Activated CD4-positive, alpha-beta T cell treated with anti-CD3 and anti-CD28 coated beads for 1 hour (primary cell): Measurements from ENCODE around the gene C16orf95.
"Not testable (repeated sequence)": the region's sequence is repeated elsewhere in the genome, so short reads cannot be mapped to it uniquely, and the experiment has no call there.

ENCODE experiments used
- DNase-seq: peaks from one replicate; pipeline ENCODE4 v3.0.0-alpha.2; 2020

Gene C16orf95

GRCh38 chr16:87279094-87279658, 38.0 kb downstream of the C16orf95 start:
- no peak for DNase-seq

DNA sequence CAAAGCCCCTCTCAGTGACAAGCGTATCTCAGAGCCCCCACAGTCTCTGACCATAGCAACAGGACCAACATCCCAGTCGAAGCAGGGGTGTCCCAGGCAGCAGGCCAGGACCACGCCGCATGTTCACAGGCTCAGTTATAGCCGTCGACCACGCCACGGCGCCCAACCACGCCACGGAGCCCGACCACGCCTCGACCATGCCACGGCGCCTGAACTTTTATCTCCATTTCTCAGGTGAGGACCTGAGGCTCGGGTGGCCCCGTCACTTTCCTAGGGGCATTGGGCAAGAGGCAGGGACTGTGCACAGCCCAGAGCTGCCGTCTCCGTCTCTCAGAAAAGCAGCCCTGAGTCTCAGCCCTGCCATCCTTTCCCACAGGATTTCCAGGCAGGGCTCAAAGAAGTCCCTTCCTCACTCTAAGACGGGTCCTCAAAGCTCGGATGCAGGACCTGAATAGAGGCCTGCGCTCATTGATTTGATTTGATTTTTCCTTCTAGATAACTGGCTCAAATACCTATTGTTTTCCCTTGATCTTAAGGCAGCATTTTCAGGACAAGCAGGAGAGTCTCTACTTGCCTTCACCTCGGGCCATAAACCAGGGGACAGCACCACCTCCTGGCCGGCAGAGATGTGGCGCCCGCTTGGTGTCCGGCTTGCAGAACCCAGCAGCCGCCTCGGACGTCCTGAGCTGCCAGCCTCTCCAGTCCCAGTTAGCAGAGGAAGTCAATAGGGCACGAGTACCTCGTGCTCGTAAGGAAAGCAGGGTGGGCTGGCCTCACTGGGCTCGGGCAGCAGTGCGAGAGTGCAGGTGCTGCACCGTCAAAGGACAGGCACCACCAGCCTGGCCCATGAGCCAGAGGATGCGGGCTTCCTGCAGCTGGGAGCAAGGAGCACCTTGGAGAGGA, 38.8 kb downstream of the C16orf95 start:
- no peak for DNase-seq

DNA sequence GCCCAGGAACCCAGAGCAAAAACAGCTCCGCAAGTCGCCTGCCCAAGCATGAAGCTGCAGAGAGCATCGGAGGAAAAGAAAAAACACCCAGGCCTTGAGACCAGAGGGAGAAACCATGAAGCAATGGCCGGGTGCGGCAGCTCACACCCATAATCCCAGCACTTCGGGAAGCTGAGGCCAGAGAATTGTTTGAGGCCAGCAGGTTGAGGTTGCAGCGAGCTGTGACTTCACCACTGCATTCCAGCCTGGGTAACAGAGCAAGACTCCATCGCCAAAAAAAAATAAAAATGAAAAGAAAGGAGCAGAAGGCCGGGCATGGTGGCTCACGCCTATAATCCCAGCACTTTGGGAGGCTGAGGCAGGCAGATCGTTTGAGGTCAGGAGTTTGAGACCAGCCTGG, 40.3 kb downstream of the C16orf95 start:
- DNase-seq, result no peak

- DNase-seq, result no peak
These were observed 41.0 kb downstream of the C16orf95 start for GRCh38 chr16:87276091-87276701.

DNA sequence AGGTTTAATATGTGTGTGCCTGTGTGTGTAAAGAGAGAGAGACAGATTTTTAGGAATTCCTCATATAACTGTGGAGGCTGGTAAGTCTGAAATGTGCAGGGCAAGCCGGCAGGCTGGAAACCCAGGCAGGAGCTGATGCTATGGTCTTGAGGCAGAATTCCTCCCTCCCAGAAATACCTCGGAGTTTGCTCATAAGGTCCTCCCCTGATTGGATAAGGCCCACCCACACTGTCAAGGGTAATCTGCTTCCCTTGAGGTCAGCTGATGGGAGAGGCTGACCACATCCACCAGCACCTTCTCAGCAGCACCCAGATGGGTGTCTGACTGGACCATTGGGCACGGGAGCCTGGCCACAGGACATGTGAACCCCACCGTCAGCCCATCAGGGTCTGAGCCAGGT, 42.4 kb downstream of the C16orf95 start:
- no peak for DNase-seq

- no peak for DNase-seq
These were observed 43.6 kb downstream of the C16orf95 start for GRCh38 chr16:87273471-87274030.

DNA sequence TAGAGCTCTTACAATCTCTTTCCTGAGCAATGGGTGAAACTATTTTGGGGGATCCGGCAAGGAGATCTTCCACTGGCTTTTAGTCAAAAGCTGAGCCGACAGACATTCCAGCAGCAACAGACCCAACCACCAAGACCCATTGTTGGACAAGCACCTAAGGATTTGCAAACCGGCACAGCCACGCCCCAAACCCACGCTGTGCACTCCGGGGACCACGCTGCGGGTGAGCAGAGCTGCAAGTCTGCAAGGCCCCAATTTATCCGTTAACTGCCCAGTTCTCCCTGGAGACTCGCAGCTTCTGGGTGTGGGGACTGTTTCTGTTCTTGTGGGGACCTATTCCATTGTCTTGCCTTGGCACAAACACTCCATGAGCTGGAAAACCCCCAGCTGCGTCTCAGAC, 45.9 kb downstream of the C16orf95 start:
- no peak for DNase-seq

DNA sequence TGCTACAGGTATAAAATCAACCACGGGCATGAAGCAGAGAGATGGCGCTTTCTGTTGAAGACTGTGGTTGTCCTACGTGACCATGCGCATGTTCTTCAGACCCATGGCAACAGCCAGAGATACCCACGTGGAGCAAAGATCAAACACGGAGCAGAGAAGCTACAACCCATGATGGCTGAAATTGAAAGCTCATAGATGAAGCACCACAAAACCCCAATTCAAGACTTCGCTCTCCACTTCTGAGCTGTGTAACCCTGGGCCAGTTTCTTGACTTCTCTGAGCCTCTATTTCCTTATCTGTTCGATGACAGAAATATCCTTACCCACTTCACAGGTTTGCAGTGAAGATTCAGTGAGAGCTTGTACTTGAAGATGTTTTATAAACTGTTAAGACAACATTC, 49.6 kb downstream of the C16orf95 start:
- DNase-seq, result no peak

DNA sequence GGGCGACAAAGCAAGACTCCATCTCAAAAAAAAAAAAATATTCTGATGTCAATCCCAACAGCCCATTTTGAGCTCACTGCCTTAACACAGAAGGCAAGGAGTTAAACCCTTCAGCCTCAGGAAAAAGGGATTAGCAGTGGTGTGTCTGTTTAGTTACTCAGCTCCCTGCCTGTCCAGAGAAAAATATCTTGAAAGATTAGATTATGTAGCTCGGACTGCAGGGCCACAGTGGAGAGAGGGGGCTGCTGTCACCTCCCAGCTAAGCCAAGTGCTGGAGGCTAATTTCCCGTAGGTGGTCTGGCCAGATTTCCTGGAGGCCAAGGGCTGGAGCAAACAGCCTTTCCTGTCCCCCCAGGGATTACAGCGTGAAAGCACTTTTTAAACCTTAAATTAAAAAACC, 50.3 kb downstream of the C16orf95 start:
- DNase-seq, result no peak

GRCh38 chr16:87265261-87265660, 51.9 kb downstream of the C16orf95 start:
- no peak for DNase-seq

GRCh38 chr16:87264634-87265033, 52.6 kb downstream of the C16orf95 start:
- no peak for DNase-seq

DNA sequence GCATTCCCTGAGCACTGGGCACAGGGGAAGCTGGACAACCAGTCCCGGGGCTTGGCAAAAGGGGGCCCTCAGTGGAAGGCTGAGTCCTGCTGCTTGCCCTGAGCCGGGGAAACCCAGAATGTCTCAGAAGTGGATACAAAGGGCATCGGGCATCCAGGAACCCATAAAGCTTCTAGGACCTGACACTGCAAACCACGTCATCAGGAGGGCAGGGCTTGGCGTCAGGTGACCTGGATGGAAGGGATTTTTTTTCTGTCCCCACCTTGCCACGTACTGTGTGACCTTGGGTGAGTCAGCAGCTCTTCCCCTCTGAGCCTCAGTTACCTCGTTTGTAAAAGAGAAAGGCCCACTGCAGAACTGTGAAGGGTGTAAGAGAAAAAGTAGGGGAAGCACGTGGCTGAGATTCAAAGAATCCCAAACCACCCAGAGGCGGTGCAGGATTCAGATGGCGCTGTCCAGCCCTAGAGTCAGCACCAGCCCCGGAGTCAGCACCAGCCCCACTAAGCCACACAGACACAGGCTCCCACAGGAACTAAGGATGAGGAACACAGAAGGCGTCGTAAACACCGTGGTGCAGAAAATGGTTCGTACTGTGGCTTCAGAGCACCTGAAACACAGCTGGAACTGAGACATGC, 53.7 kb downstream of the C16orf95 start:
- no peak for DNase-seq

GRCh38 chr16:87259431-87259830, 57.8 kb downstream of the C16orf95 start:
- no peak for DNase-seq

DNA sequence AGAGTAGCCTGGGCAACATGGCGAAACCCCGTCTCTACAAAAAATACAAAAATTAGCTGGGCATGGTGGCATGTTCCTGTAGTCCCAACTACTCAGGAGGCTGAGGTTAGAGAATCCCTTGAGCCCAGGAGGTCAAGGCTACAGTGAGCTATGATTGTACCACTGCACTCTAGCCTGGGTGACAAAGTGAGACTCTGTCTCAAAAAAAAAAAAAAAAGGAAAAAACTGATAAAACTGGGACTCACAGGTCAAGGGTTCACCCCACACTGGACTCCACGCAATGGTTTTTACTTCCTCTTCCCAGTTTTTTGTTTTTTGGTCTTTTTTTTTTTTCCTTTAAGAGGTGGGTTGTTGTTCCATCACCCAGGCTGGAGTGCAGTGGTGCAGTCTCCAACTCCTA, 58.5 kb downstream of the C16orf95 start:
- DNase-seq, result not testable (repeated sequence)

- no peak for DNase-seq
These were observed 61.3 kb downstream of the C16orf95 start for GRCh38 chr16:87255866-87256265.

- DNase-seq, result no peak
These were observed 62.5 kb downstream of the C16orf95 start for GRCh38 chr16:87254734-87255133.

DNA sequence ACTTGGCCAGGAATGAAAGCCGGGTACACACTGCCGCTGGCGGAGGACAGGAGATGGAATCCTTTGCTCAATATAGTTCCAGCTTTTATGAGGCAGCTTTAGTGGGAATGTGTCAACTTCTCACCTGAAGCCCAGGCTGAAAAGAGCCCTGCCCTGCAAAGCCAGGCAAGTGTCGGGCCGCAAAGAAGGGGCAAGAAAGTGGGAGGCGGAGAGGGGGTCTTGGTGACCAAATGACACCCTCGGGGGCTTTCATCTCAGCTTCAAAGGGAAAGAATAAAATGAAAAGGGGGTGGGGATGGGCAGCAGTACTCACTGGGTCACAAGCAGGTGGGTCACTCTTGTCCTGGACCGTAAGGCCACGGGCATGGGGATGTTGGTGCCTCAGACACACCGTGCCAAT, 62.9 kb downstream of the C16orf95 start:
- no peak for DNase-seq

GRCh38 chr16:87253536-87253935, 63.7 kb downstream of the C16orf95 start:
- no peak for DNase-seq
